Astrocyte (in vitro differentiated cells and primary cell): ENCODE results near the gene ENOX2.

Experiments
- CTCF ChIP-seq: IDR thresholded peaks from 2 replicates; pipeline ENCODE4 v1.5.1; 2011; ENCODE audit warnings: low read depth, mild to moderate bottlenecking, inconsistent platforms, low read length, moderate library complexity; ENCODE audit not compliant: insufficient read depth
- EZH2 ChIP-seq: IDR thresholded peaks from 2 replicates; pipeline ENCODE4 v1.6.1; 2012; ENCODE audit warnings: mild to moderate bottlenecking, low read length, inconsistent platforms; ENCODE audit not compliant: insufficient read depth

- TF ChIP-seq CTCF (no peak), EZH2 (no peak)
Measured at GRCh38 chrX:130799393-130799792, 103.6 kb downstream of the ENOX2 start.
